GM15510 (cell line): ENCODE results near the gene SOX14.

ENCODE experiments used
- POLR2A ChIP-seq: IDR thresholded peaks from 3 replicates; pipeline ENCODE4 v1.6.1; 2011; ENCODE audit warnings: borderline replicate concordance; ENCODE audit not compliant: insufficient read length; ENCODE audit errors: extremely low read depth

Gene SOX14

GRCh38 chr3:137789236-137789635 lies 25.1 kb downstream of the SOX14 start:
- TF ChIP-seq POLR2A = no peak

GRCh38 chr3:137792626-137793271 lies 28.6 kb downstream of the SOX14 start:
- TF ChIP-seq POLR2A = no peak

- TF ChIP-seq POLR2A = no peak
Measured at GRCh38 chr3:137796993-137797392, 32.9 kb downstream of the SOX14 start.

GRCh38 chr3:137803215-137803614 lies 39.1 kb downstream of the SOX14 start:
- TF ChIP-seq POLR2A = no peak

- no peak for TF ChIP-seq POLR2A
Measured at GRCh38 chr3:137807998-137808397, 43.9 kb downstream of the SOX14 start.

GRCh38 chr3:137809509-137809908 lies 45.4 kb downstream of the SOX14 start:
- TF ChIP-seq POLR2A = no peak

GRCh38 chr3:137812023-137812422 lies 47.9 kb downstream of the SOX14 start:
- TF ChIP-seq POLR2A = no peak

- no peak for TF ChIP-seq POLR2A
Measured at GRCh38 chr3:137815251-137815650, 51.1 kb downstream of the SOX14 start.
